ENCODE results near the gene TMEM167B.
"Not testable (repeated sequence)": the region's sequence is repeated elsewhere in the genome, so short reads cannot be mapped to it uniquely, and the experiment has no call there.

The TMEM167B gene

DNA sequence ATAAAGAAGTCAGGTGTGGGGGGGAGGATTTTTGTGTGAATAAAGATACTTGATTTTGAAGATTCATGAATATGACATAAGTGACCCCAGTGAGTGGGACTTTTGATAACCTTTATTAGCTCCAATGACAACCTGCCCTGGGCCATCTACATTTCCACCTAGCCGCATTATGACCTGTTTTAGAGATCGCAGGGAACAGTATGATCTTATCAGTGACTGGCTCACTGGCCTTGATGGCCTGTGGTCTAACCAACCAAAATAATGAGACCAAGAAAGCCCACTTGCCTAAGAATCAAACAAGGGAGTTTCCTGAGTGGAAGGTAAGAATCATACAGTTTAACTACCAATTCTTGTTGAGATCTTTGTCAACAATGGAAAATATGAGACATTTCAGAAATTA is 25.1 kb downstream of the TMEM167B start:
- DNase-seq = no peak

DNA sequence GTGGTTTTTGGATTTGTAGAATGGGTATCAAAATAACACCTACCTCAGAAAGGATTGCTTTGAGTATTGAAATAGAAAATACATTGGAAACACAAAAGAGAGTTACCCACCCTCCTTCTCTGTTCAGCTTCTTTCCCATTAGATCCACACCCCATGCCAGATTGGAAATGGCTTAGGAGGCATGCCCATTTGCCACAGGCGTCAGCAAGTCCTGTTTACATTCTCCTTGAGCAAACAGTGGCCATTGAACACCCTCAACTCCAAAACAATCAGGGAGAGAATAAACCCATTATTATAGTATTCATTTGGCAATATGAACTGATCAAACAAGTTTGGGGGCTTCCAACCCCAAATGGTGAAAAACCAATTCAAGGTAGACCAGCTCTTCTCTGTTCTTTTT is 25.7 kb downstream of the TMEM167B start:
- DNase-seq = no peak

DNA sequence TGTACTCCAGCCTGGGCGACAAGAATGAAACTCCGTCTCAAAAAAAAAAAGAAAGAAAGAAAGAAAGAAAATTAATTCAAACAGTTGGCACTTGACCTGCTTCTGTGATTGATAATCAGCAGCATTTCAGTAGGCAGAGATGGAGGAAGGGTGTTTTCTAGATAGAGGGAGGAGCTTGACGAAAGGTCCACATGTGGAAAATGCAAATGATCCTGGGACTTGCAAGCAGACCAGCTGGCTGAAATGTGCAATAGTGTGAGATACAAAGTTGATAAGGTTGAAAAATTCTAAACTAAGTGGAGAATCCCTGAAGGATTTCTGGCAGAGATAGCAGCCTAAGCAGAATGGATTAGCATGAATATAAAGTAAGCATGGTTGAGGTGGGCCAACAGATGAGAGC is 27.5 kb downstream of the TMEM167B start:
- DNase-seq = no peak

DNA sequence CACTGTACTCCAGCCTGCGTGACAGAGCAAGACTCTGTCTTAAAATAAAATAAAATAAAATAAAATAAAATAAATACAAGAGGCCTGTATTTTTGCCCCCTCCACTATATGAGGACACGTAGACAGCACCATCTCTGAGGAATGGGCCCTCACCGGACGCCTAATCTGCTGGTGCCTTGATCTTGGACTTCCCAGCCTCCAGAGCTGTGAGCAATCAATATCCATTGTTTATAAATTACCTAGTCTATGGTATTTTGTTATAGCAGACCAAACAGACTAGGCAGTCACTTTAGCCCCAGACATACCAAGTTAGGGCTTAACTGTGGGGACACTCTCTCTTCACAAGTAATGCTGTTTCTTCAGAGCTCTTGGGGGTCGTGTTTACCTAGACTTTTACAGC is 29.8 kb downstream of the TMEM167B start:
- DNase-seq = no peak

DNA sequence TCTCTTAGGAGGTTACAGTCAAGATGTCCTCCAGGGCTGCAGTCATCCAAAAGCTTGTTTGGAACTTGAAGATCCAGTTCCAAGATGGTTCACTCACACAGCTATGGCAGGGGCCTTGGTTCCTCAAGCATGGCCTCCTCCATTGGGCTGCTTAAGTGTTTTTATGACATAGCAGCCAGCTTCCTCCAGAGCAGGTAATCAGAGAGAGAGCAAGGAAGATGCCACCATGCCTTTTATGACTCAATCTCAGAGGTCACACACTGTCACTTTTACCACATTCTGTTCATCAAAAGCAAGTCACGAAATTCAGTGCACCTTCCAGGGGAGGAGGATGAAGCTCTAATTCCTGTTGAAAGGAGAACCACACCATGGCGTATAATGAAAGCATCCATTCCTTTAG is 40.5 kb downstream of the TMEM167B start:
- no peak for DNase-seq

DNA sequence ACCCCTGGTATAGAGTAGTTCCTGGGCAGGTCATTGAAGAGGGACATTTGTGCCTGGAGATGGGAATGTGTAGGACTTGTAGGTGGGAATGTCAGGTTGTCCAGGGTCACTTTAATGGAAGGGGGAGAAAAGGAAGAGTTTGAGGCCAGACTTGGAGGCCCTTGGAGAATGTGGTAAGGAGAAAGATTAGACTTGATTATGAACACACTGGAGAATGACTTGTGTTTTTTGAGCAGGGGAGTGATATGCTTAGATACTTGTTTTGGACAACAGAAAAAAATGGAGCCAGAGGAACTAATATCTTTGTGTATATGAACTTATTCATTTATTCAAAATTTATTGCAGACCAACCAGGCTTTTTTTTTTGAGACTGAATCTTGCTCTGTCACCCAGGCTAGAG is 41.2 kb downstream of the TMEM167B start:
- no peak for DNase-seq

DNA sequence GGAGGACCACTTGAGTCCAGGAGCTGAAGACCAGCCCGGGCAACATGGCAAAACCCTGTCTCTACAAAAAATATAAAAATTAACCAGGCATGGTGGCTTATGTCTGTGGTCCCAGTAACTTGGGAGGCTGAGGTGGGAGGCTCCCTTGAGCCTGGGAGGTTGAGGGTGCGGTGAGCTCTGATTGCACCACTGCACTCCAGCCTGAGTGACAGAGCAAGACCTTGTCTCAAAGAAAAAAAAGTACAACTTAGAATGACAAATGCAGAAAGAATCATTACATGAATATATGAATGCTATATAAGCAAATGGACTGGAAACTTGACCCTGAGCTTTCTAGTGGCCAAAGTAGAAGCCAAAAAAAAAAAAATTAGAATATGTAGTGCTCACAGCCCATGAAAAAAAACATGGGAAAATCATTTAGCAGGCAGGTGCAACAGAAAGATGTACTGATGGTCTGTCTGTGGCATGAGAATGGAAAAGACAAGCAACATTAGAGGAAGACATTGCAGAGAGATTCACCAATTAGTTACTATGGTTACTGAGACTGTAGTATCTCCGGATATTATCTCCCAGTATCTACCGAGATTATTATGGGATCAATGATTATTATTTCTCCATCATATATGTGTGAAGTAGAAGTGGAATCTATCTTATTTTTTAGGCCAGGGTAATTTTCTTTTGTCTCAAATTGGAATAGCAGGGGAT is 42.6 kb downstream of the TMEM167B start:
- no peak for DNase-seq

DNA sequence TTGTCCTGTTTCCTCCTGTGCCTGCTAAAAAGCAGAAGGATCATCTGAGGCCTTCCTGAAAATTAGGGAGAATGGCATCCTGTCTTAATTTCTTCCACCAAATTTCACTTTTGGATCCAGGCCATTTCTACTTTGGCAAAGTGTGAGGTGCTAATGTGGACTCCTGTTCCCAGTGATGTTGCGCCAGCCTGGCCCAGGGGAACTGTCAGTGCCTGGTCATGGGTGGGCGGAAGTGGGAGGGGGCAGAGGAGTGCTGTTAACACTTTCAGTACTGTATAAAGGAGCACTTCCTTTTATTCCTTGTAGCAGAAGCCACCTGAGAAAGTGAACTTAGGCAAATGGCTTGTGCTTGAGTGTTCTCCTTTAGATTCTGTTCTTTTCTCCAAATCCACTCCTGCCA is 43.3 kb downstream of the TMEM167B start:
- no peak for DNase-seq

DNA sequence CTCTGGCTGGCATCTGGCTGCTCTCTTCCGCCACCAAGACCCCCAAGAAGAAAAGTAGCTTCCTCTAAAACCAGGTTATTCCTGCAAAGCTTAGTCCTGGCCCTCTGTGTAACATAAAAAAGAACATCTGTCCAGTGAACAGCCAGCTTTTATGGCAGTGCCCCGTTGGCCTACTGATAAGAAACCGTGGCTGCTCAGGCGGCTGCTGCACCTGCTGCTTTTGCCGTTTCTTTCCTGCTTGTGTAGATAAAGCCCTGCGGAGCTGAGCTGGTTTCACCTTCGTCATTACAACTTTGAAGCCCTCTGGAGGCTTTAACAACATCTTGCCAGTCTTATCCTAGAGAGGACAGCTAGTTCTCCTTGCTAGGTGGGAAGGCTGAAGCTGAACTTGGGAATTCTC is 43.9 kb downstream of the TMEM167B start:
- no peak for DNase-seq

DNA sequence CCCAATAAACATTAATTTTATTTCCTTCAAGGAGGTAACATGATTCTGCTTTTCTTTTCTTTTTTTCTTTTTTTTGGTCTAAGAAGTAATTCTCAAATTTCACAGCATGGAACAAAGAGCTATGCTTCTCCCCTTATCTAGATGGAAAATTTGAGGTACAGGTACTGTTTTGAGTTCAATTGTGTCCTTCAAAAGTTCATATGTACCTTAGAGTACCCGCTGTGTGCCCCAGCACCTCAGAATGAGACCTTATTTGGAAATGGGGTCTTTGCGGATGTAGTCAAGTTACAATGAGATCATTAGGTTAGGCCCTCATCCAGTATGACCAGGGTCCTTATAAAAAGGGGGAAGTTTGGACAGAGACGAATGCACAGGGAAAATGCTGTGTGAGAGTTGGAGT is 45.4 kb downstream of the TMEM167B start:
- DNase-seq = no peak

DNA sequence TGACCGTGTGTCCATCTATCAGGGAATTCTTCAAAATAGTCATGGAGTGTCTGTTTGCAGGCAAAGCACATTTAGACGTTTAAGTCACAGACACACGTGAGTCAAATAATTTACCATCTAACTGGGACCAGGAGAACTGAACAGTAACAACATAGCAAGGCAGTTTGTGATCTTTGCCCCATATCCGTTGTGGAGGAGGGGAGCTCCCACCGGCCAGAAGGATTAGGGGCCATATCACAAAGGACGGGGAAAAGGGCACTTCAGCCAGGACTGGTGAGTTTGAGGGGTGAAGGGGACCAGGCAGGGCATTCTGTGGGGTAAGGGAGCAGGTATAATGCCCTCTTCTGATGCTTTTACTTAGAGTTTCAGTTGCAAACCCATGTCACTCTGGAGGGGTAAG is 46.2 kb downstream of the TMEM167B start:
- DNase-seq = no peak

DNA sequence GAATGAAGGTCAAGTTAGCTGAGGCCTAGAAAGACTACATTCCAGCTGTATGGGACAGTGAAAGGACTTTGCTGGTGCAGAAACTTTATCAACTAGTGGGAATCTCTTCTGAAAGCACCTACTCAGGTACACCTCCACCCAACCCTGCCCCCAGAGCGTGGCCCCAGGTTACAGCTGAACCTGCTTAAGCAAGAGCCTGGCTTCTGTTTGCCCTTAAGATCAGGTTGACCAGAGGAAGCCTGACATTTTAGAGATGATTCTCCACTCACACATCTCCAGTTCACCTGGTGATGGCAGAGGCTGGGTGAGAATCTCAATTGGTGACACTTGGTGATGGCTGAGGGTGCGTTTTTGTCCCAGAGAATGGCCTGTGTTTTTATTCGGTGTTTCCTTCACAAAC is 47.4 kb downstream of the TMEM167B start:
- DNase-seq = no peak

DNA sequence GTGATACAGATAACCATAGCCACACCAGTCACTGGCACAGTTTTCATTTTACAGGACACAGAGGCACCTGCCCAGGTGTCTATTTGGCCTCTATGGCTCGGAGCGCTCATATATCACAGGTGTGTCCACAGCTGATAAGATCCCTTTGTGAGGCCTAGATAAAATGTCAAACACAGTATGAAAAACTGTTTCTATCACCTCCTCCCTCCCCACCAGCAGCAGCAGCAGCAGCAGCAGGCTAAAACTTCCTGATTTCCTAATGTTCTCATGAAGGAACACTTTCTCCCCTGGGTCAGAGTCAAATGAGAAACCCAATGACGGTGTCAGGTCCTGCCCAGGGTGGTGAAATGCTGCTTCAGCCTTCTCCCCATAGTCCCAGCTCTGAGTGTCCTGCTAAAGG is 47.8 kb downstream of the TMEM167B start:
- DNase-seq = no peak

DNA sequence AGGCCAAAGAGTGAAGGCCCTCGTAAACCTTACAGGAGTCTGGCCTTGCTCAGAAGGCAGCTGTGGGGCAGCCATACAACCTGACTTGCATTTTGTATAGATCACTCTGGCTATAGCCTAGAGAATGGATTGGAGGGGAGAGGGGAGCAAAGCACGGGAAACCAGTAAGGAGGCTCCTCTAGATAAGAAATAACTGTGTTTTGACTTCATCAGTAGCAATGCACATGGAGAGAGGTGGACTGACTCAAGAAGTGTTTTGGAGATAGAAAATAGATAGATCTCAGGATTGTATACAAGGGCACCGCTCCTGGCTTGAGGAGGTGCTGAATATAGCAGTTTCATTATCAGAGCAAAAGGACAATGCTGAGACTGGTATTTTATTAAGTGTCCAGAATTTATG is 49.8 kb downstream of the TMEM167B start:
- no peak for DNase-seq

DNA sequence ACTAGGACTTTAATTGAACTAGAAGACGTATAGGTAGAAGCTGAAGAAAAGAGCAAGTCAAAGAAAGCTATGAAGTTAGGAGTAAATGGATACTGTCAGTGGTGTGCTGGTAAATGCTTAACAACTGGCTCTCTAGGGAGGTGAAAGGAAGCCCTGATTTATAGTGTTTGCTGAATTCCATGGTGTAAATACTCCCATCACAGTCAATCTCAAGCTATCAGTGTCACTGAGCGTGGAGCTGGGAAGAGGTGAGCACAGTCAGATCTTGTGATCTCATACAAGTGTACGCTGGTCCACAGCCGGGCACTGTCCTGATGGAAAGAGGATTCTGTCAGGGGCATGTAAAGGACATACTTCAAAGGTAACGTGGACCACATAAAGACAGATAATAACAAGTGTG is 51.7 kb downstream of the TMEM167B start:
- no peak for DNase-seq

DNA sequence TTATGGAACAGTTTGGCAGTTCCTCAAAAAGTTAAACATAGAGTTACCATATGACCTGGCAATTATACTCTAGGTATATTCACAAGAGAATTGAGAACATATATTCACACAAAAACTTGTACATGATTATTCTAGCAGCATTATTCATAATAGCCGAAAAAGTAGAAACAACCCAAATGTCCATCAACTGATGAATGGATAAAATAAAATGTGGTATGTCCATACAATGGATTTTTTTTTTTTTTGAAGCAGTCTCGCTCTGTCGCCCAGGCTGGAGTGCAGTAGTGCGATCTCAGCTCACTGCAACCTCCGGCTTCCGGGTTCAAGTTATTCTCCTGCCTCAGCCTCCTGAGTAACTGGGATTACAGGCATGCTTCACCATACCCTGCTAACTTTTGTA is 52.2 kb downstream of the TMEM167B start:
- DNase-seq = not testable (repeated sequence)
